OCI-LY3 (cell line): ENCODE measurements around the gene HPS1.

Source experiments
- CTCF ChIP-seq: fragments of 200-600, 300-600 bp; sonication (generic); IDR thresholded peaks from 2 replicates; pipeline ENCODE4 v1.5.1; 2014; ENCODE audit warnings: antibody characterized with exemption, low read length, low read depth
- EZH2phosphoT487 ChIP-seq: fragments of 200-600 bp; shearing (Covaris generic); IDR thresholded peaks from 2 replicates; pipeline ENCODE4 v1.6.1; 2018; ENCODE audit warnings: antibody characterized with exemption, mixed run types, low read depth

GRCh38 chr10:98463016-98463415, 16.3 kb upstream of the HPS1 start:
- TF ChIP-seq CTCF: no peak
- TF ChIP-seq EZH2phosphoT487: no peak
